DMS 273 treated with DMSO at 0.1 percent for 48 hours (cell line): ENCODE results near the gene AGAP3.
A peak's percentile ranks its signal among the peaks of the same experiment; 100 is the strongest.

Source experiments
- DNase-seq: peaks from one replicate; lab custom pipeline; 2025; lab: John Stamatoyannopoulos, UW

Gene AGAP3

DNA sequence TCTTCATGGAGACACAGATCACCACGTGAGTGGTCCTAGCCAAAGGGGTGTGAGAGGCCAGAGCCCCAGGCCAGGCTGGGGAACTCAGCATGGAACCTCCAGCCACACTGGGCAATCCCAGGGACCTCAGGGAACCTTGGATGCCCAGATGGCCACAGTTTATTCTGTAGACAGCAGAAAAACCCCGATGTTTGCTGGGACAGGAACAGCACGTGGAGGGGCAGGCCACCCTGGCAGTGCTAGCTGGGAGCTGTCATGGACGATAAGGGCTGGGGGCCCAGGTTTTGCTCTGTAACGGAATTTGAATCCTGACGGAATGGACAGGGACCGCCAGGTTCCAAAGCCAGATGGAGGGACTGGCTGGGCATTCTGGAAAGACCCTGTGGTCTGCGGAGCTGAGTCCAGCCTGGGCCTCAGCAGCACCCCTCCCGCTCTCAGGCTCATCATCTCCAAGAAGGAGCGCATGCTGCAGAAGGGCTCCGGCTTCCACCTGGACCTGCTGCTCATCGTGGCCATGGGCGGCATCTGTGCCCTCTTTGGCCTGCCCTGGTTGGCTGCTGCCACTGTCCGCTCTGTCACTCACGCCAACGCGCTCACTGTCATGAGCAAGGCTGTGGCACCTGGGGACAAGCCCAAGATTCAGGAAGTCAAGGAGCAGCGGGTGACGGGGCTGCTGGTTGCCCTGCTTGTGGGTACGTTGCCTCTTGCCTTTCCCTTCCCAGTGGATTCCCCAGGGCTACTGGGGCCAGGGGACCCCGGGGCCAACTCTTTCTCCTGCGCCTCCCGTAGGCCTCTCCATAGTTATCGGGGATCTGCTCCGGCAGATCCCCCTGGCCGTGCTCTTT, 11.2 kb upstream of the AGAP3 start:
- DNase-seq: no peak

DNA sequence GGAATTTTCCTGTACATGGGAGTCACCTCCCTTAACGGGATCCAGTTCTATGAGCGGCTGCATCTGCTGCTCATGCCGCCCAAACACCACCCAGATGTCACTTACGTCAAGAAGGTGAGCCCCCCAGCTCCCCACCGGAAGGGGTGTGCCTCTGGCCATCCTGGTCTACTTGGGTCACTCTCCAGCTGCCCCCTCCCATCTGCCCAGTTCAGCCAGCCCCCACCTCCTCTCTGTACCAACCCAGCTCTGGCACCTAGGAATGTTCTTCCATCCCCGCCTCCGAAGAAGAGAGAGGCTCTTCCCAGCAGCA, 10.7 kb upstream of the AGAP3 start:
- no peak for DNase-seq

DNA sequence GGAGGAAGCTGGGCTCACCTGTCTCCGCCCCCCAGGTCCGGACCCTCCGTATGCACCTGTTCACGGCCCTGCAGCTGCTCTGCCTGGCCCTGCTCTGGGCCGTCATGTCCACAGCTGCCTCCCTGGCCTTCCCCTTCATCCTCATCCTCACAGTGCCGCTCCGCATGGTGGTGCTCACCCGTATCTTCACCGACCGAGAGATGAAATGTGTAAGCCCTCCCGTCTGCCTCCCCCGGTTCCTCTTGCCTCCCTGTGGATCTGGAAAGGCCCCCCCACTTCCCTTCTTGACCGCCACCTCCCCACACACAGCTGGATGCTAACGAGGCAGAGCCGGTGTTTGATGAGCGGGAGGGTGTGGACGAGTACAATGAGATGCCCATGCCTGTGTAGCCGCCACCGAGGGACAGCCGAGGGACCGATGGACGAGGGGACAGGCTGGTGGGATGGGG, 10.3 kb upstream of the AGAP3 start:
- no peak for DNase-seq

DNA sequence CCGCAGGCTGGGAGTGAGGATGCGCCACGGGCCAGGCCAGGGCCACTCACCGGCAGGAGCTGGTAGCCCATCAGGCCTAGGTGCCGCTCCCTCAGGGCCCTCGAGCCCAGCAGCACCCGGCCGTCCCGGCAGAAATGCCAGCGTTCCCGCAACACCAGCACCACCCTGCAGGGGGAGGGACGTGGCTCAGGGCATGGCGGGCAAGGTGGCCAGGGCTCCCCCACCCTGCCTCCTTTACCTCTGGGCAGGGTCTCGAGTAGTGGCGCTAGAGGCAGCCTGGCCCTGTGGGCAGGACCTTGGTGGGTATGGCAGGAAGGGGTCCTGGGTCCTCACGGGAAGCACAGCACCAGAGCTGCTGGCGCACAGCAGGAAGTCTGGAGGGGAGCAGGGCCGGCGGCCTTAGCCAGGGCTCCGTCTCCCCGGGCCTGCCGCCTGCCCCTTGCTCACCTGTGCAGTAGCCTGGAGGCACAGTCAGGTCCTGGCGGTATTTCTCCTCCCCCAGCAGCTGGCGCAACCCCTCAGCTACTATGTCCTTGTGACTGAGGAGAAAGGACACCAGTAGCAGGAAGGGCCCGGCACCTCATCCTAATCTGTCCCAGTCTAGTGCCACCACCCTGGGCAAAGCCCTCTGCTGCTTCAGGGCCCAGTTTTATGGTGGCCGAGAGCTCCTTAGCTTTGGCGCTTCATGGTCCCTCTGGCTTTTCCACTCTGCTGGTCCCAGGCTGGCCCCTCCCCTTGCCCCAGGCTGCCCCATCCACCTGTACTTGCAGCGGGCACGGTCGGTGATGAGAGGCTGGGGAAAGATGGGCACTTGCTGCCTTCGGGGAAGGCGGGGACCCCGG, 9.2 kb upstream of the AGAP3 start:
- DNase-seq: no peak

DNA sequence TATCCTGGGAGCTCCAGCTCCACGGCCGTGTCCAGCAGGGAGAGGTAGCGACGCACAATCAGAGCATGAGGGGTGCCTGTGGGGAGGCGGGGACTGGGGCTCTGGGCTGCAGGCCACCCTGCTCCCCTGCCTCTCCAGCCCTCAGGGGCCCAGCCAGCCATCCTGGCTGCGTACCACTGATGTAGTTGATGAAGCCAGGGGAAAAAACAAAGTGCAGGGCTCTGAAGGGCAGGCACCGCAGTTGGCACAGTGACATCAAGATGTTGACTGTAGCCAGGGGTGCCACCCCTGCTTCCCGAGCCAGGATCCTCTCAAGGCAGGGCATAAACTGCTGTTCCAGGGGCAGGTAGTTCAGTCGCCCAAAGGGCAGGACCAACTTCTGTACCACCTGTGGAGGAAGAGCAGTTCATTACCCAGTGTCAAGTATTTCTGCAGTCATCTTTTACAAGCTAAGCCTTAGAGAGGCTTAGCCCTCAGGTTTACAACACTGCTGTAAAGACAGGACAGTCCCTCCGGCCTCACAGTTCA, 8.5 kb upstream of the AGAP3 start:
- no peak for DNase-seq

DNA sequence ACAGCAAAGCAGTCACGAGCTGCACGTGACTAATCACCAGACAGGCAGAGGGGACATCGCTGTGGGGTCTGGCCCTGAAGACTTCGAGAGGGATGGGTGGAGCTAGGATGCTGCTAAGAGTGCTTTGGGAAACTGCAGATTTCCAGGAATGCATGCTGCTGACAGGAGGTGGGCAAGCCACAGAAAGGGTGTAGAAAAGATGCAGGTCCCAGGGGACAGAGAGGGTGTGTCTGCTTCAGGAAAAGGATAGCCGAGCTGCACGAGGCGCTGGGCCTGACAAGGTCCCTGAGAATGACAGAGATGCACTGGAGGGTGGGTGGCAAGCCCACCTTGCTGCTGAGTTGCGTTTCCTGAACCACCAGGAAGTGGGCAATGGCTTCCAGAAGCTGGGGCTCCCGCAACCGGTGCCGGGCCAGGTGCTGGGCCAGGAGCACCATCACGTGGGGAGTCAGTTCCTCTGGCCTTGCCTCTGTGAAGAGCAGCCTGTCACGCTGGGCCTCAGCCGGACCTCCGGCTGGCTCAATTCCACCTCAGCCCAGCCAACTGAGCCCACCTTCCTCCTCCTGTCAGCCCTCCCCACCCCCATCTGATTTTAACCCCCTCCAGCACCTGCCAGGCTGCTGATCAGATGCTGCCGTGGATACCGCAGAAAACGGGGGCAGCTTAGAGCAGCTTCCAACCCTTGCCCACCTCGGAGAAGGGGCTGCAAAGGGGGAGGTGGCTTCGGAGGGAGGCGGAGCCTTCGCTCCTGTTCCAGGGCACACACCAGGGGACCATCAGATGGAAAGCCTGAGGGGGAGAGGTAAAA, 7.8 kb upstream of the AGAP3 start:
- DNase-seq: no peak

DNA sequence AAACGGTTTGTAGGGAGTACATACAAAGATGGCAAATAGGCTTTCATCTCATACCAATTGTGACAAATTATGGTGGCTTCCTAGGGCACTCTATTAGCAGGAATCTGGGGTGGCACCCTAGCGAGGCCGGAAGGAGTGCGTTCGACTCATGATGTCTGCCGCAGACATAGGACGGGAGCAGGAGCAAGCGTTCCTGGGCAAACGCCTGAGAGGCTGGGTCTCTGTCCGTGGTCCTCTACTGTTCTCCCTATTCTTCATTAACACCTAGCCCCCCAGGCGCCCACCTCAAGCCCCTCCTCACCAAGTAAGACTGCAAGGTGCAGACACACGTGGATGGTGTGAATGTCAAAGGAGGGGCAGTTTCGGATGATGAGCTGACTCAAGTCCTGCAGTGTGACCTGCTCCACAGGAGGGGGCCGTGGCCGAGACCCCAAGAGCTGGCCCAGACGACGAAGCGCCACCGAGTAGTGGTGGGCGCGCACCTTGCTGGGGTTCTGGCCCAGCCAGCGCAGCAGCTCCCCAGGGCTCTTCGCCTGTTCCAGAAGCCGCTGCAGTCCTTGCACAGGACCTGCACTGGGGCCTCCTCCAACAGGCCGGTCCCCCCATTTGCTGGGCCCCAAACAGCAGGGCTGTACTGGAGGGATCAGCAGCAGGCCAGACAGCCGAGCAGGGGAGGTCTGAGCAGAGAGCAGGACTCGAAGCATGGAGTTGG, 6.9 kb upstream of the AGAP3 start:
- no peak for DNase-seq

DNA sequence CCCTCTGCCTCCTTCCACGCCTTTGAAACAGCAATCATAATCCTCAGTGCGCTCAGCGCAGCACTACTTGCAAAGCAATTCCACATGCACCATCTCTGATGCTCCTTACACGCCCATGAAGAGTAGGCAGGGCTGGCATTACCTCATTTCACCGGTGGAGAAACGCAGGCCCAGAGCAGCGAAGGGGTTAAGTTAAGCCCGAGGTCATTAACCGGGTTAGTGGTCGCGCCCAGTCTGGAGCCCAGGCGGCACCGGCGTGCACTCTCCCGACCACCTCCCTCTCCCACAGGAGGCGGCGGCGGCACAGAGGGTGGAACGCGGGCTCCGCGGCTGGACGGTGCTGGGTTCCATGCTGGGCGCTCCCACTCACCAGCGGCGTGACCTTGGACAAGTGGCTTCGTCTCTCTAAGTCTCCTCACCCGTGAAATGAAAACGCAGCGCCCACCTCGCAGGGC, 6.2 kb upstream of the AGAP3 start:
- no peak for DNase-seq

DNA sequence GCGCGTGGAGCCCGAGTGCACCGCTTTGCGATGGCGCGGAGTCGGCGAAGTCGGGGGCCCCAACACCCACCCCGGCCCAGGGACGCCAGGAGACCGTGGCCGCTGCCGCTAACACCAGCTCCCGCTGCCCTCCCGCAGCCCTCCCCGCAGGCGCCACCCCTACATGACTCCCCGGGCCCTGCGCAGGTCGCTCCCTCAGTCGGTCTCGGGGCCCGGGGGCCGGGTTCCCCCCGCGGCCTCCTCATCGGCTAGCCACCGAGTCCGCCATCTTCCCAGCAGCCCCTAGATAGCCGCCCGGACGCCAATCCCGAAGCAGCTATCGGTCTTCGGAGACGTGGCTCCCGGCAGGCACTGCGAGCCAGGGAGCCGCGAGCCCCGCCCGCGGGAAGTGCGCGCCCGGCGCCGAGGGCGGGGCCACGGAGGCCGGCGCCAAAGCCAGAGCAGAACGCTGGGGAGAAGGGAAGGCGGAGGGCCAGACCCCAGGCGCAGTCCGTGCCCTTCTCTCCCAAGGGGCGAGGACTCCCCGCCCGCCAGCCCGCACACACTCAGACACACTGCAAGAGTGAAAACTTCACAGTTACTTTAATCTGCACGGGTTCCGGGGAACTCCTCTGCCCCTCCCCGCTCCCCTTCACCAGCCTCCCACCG, 5.6 kb upstream of the AGAP3 start, which contains the start of gene FASTK:
FASTK (minus strand) TSS at position 288 of the 648 bp plus-strand sequence; CDS start at position 245, 43 bp downstream.
- DNase-seq: peak; percentile 75

DNA sequence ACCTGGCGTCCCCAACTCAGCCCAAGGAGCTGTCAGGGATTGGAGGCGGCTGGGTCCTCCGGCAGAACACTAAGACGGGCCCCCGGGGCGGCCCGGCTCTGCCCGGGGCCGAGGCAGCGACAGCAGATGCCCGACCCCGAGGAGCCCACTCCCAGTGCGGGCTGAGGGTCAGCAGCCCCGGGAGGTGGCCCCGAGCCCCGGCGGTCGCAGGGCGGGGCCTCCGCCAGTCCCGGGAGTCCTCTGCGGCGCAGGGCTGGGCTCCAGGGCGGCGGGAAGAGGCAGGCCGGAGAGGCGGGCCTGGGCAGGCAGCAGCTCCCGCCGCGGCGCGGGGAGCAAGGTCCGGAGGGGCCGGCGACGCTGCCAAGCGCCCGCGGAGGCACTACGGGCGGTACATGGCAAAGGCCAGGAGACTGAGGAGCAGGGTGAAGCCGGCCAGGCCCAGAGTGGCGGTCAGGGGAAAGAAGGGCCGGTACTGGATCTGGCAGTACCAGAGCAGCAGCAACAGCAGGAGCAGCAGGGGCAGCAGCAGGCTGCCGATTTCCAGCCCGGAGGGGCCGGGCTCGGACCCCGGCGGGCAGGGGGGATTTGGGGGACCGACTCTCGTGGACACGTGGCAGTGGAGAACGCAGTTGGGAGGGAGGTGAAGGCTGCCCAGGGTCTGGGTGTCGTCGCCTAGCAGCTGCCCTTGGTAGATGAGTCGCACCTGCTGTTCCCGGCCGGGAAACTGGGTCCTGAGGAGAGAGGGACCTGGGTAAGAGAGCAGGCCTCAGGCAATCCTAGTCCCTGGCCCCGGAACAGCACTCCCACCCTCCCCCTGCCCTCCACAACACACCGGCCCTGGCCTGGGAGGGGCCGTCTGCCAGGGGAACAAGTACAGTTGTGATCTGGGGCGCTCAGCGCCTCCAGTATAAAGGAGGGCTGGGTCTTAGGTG, 4.8 kb upstream of the AGAP3 start:
- DNase-seq: no peak

DNA sequence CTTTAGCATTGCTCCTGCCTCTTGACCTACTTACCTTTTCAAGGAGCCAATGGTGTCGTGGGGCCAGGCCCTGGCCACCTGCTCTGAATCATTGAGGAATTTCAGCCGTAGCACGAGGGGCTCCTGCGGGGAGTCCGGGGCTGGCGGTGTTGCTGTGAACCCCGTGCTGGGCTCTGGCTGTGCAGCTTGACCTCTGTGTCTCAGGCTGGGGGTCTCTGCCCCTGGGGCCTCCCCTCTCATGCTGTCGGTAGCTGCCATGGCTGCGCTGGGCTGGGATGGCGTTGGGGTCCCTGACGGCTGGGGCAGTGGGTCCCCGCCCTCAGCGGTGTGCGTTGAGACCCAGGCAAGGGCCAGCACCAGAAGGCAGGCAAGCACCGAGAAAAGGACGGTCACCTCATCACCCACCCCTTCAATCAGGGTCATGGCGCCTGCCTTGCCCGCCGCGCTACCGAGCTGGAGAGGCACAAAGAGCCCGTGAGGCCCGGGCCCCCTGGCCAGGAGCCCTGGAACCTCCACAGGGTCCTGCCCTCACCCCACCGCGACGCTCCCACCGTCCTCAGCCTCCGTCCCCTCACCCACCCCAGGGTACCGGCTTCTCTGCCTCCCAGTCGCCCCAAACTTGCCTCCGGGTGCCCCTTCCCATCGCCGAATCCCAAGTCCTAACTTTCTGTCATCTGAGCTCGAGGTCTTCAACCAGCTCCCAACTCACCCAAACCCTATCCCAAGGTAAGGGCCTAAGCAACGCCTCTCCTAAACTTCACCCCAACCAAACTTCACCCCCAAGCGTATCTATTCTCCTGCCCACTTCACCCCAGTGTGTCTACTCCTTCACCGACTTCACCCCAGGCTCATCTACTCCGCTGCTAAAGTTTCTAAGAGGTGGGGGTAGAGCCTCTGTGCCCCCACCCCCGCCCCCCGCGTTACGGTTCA, 3.9 kb upstream of the AGAP3 start:
- DNase-seq: no peak

DNA sequence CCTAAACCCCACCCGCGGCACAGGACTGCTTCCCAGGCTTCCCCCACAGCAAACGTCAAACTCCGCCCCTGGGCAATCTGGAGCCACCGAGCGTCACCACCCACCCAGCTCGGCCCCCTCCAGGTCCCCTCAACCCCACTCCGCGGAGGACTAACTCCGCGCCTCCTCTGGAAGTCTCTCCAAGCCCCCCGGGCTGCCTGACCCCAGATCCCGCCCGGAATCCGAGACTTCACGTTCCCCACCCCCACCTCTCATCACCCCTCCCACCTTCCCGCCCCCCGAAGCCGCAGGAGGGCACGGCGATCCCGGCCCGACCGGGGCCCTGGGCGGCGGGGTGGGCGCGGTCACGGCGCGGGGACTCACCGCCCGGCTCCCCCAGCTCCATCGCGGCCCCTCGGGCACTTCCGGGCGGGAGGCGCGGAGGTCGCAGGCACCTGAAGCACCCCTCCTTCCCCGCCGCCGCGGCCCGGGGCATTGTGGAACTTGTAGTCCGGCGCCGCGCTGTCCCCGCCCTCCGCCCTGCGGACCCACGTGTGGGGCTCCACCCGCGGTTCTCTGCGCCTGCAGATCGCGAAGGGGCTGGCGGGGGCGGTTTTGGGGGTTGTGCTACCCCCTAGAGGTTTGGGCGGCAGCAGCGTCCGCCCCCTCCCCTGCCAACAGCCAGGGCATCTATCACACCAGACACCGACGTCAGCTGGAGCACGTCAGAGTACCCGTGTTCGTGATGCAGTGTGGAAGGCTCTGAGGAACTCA, 3.0 kb upstream of the AGAP3 start, which contains the start of gene TMUB1:
TMUB1 (minus strand) TSS at position 423 of the 753 bp plus-strand sequence. CDS start 930 bp downstream, outside the sequence.
- DNase-seq: no peak

DNA sequence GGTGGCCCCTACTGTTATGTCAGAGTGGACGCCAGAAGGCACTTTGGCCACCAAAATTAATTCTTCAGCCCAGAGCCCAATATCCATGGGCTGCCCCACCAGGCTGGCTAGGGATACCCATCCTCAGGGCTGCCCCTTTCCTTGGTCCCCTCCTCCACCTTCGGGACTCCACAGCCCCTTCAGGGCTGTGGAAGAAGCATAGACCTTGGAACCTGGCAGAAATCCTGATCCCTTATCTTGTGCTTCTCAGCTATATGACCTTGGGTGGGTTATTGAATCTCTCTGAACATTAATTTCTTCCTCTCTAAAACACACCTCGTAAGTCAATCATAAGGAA, 2.5 kb upstream of the AGAP3 start:
- DNase-seq: no peak

DNA sequence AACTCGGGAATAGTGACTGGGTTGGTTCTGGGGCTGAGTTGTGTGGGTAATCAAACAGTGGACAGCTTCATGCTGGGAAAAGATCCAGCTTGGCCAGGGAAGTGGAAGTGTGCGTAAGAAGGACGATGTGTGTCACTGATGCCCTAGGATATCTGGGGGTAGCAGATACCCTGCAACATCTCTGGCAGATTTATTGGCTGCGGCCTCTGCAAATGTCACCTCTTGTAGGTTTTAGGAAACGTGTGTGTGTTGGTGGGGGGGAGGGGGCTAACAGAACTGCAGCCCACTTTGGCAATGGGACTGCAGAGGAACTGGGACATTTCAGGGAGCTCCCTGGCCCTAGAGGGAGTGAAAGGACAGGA, 965 bp upstream of the AGAP3 start:
- no peak for DNase-seq

DNA sequence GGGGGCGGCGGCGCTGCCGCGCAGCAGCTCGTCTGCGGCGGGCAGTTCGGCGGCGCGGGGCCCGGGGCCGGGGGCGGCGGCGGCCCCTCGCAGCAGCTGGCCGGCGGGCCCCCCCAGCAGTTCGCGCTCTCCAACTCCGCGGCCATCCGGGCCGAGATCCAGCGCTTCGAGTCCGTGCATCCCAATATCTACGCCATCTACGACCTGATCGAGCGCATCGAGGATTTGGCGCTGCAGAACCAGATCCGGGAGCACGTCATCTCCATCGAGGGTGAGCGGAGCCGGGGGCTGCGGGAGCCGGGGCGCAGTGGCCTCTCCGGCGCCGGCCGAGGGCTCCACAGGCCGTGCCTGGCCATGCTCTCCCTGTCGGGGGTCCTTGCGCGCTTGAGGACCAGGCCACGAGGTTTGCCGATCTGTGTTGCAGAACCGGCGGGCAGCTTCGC, 548 bp downstream of the AGAP3 start:
- no peak for DNase-seq

DNA sequence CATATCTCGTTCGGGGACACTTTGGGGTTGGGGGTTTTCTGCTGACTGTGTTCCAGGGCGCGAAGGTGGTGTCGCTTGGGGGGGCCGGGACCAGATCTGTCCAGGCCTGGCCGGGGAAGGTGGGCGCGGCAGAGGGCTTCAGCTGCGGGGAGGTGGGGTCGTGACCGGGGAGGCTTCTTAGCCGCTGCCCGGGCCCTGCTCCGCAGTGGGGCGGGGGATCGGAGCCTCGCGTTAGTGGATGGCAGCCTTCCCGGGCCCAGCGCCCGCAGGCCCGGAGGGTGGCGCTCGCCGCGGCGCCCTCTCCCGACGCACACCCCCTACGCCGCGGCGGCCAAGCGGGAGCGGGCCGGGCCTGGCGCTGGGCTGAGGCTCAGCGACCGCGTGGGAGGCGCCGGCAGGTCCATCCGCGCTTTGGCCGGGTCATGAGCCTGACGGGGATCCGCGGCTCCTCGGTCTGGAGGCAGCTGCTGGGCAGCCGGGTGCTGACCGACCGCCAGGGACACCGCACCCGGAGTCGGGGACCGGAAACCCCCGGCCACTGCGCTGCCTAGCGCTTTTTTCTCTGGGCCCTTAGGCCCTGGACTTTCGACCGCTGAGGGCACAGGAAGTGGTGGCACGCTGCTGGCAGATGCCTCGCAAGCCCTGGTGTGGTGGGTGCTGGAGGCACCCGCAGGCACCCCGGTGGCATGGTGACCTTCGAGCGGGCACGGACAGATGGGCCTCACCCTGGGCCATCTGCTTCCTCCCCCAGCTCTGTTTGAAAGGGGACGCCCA, 1.2 kb downstream of the AGAP3 start:
- peak; percentile 88 for DNase-seq
